Fibroblast of the aortic adventitia (primary cell): ENCODE results near the gene ATXN1. TPM values are rescaled to one million over a fixed set of nuclear protein-coding genes. Genes with fewer than 3 reads are reported as not detected.

Source experiments
- DNase-seq: peaks from one replicate; pipeline ENCODE4 v3.0.0-alpha.2; 2010; ENCODE audit warnings: low read depth
- H3K4me3 ChIP-seq: 2 replicates; pipeline ENCODE4 v1.5.1; 2011; ENCODE audit warnings: low read depth, mild to moderate bottlenecking, control low read depth, low read length, moderate library complexity
- CTCF ChIP-seq: IDR thresholded peaks from 2 replicates; pipeline ENCODE4 v1.5.1; 2011; ENCODE audit warnings: mild to moderate bottlenecking, low read length, control low read depth, inconsistent platforms; ENCODE audit not compliant: insufficient read depth
- total RNA-seq: library from RNA; depleted of rRNA; stranded (reverse); fragments of >200 nt; gene quantifications from 2 replicates; pipeline ENCODE4 v1.2.3, GENCODE V29; 2012; ENCODE audit warnings: low replicate concordance

The ATXN1 gene
- total RNA-seq, 1 donor: 39.3 TPM

- no peak for TF ChIP-seq CTCF
- DNase-seq: no peak
- H3K4me3 ChIP-seq: no peak overlapping the region
Observed at GRCh38 chr6:16258709-16259075, 502.6 kb downstream of the ATXN1 start.

DNA sequence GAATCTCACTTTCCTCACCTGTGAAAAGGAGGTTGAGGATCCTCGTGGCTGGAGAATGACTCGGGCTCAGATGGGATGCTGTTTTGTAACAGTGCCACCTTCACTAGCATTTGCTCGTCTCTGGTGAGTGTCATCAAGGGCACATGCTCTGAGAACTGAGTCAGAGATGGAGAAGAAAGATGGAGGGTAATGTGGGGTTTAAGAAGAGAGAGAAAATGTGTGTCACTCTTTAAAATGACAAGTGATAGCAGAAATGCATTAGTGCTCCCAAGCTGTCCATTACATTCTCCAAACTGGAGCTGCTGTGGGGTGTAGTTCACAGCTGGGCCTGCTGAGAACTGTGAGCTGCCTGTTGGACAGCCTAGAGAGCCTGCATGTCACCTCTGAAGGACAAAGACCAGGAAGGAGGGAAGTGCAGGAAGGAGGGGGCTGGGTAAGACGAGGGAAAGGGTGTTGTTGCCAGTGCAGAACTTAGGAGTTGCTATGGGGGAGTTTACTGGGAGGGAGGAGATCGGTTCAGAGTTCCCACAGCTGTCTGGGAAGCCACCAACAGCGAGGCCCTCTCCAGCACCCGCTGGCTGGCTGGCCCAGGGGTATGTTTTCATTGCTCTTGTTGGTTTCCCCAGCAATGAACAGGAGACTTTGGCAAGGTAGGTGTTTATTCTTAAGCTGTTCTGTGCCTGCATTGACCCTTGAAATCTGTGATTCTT lies 503.1 kb downstream of the ATXN1 start:
- H3K4me3 ChIP-seq: no peak overlapping the region
- DNase-seq: no peak
- TF ChIP-seq CTCF: no peak

- DNase-seq: no peak
Observed at GRCh38 chr6:16256781-16257180, 504.5 kb downstream of the ATXN1 start.

DNA sequence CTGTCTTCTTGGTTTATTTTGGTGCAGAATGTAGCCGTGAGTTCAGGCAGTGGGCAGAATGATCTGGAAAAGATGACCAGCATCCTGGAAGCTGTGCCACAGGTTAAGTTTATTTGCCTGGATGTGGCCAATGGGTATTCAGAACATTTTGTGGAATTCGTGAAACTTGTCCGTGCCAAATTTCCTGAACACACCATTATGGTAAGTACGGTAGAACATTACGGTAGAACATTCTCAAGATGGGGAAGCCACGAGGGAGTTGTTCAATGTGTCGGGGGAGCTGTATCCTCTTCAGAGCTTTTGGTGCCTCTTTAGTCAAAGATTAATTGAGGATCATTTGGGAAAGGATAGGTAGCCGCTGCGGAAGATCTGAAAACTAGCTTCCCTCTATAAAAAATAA lies 506.7 kb downstream of the ATXN1 start:
- TF ChIP-seq CTCF: no peak
- H3K4me3 ChIP-seq: no peak overlapping the region
- DNase-seq: no peak

More at GRCh38 chr6:16256781-16257180, 504.5 kb downstream of the ATXN1 start:
- no peak overlapping the region for H3K4me3 ChIP-seq
- no peak for TF ChIP-seq CTCF

DNA sequence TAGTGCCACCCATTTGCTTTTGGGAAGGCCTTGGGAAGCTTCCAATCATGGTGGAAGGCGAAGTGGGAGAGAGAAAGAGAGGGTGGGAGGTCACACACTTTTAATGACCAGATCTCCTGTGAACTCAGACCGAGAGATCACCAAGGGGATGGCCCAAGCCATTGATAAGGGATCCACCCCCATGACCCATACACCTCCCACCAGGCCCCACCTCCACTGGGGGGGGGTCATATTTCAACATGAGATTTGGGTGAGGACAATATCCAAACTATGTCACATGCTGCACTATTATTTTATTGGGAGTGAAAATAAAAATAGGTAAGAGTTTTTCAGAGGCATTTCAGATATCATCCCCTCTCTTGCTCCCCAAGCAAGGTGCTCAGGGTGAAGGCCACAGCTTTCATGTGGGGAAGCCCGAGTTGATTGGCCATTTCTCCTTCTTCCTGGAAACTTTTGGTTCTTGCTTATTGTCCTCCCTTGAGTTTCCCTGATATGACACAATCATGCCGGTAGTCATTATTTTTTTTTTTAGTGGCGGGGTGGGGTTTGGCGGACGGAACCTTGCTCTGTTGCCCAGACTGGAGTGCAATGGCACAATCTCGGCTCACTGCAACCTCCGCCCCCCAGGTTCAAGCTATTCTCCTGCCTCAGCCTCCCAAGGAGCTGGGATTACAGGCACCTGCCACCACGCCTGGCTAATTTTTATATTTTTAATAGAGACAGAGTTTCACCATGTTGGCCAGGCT lies 507.7 kb downstream of the ATXN1 start:
- TF ChIP-seq CTCF: no peak
- no peak for DNase-seq
- H3K4me3 ChIP-seq: no peak overlapping the region

DNA sequence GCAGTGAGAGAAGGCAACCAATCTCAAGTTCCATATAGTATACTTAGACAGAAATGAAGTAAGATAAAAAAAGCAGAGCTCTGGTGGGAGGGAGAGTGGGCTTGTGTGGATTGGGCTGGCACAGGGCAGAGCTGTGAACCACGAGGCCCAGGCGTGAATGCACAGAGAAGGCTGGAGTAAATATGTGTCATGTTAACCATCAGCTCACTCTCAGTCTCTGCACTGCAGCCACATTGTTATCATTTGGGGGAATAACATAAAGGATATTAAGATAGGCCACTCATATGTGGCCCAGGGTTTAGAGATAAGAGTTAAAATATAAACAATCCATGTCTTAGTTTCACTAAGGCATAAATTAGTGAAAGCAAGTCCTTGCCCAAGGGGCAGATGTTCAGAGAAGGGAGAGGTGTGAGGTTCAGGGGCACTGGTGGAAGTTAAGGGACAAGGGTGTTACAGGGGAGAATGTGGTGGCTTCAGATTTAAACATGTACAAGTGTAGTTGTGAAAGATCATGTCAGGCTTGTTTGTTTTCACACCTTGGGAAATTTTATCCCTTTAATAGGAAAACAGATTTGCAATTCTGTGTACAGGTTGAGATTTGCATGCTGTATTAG lies 508.5 kb downstream of the ATXN1 start:
- no peak overlapping the region for H3K4me3 ChIP-seq
- DNase-seq: no peak
- no peak for TF ChIP-seq CTCF
